Measurements from ENCODE around the gene ADSS1.

Gene ADSS1

DNA sequence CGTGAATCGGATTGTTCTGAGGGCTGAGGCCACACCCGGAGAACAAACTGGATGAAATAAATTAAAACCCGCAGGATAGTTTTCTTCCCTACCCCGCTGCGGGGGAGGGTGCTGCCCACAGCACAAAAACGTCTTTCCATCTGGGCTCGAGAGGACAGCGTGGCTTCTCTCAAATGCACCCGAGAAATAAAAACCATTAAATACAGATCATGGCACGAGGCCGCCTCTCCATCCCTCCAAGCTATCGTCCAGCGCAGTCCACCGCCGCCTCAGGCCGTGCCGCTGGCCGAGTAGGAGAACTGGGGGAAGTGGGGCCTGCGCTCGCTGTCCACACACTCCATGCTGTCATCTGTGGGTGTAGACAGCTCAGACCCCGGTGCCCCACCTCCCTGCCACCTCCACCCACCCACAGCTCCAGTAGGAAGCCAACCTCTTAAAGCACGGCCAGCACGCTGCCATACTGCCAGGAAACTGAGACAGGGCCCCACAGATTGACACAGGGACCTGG is 46.1 kb downstream of the ADSS1 start:
- no peaks in the 10 kb centered on the region for H3K4me1 Mint-ChIP-seq
- no peak overlapping the region for H3K27ac Mint-ChIP-seq
- H3K9me3 Mint-ChIP-seq, result no peaks in the 10 kb centered on the region
- H3K4me3 Mint-ChIP-seq, result no peak overlapping the region
- peaks cover 7% of the 10 kb centered on the region for H3K36me3 Mint-ChIP-seq
- no peaks in the 10 kb centered on the region for H3K27me3 Mint-ChIP-seq

DNA sequence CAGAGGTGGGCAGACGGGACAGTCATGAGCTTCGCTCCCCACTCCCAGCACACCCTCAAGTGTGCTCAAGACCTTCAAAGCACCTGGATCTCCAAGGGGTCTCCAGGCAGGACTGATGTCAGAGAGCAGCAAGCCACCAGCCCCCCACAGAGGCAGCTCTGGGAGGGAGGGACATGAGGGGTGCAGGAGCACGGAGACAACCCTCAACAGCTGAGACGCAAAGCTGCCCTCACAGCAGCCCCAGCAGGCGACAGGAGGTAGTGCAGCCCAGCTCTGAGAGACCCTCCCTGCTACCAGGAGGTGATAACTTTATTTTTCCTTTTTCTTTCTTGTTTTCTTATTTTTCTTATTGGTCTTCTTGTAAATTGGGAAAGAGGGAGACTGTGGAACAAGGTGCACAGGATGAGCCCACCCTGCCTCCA is 46.8 kb downstream of the ADSS1 start:
- Mint-ChIP-seq H3K36me3 (peaks cover 7% of the 10 kb centered on the region), H3K27ac (no peak overlapping the region), H3K4me1 (no peaks in the 10 kb centered on the region), H3K9me3 (no peaks in the 10 kb centered on the region), H3K4me3 (no peak overlapping the region), H3K27me3 (no peaks in the 10 kb centered on the region)

DNA sequence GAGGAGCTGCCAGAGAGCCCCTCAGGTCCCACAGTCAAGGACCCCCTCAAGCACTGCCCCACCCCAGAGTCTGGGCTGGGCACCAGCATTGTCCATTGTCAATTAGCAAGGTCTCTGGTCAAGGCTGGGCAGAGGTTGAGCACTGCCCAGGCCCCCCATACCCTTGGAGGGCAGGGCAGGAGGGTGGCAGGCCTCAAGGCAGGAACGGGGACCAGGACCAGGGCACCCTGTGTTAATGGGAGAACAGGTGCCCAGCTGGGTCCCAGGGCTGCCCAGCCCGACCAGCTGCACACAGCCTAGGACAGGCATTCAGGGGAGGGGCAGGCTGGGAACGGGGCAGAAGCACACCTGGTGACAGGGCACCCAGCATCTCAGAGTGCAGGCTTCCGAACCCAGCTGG is 47.3 kb downstream of the ADSS1 start:
- Mint-ChIP-seq H3K9me3 (no peaks in the 10 kb centered on the region), H3K27me3 (no peaks in the 10 kb centered on the region), H3K36me3 (peaks cover 7% of the 10 kb centered on the region), H3K4me1 (no peaks in the 10 kb centered on the region), H3K27ac (no peak overlapping the region), H3K4me3 (no peak overlapping the region)

DNA sequence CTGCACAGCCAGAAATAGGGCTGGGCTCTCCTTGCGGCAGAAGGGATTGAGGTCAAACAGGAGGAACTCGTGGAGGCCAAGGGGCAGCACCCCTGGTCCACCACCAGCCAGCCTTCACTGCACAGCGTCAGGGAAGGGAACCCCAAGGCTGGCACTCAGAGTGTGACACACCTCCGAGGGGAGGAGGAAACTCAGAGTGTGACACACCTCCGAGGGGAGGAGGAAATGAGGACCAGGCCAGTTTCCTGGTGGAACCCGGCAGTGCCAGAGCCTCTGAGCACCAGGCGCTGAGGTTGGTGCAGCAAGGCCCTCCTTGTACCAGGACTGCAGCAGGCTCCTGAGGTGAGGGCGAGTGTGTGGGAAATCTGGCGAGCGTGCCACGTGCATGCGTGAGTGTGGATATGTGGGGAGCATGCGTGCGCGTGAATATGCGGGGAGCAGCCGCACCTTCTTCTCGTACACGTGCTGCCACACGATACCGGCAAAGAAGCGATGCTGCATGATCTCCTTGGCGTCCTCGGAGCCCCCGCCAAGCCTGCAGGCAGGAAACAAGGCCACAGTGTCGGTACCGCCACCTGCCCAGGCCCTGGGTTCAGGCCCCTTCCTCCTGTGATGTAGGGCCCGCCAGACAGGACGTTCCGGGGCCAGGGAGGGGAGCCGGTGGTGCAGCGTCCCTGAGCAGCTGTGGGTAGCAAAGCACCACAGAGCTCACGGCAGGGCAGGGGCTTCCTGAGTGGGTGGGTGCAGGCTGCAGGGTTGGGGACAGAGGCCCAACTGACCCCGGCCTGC is 48.1 kb downstream of the ADSS1 start:
- no peaks in the 10 kb centered on the region for H3K27me3 Mint-ChIP-seq
- H3K27ac Mint-ChIP-seq, result no peak overlapping the region
- no peaks in the 10 kb centered on the region for H3K9me3 Mint-ChIP-seq
- H3K4me3 Mint-ChIP-seq, result no peak overlapping the region
- no peaks in the 10 kb centered on the region for H3K4me1 Mint-ChIP-seq
- peaks cover 7% of the 10 kb centered on the region for H3K36me3 Mint-ChIP-seq

DNA sequence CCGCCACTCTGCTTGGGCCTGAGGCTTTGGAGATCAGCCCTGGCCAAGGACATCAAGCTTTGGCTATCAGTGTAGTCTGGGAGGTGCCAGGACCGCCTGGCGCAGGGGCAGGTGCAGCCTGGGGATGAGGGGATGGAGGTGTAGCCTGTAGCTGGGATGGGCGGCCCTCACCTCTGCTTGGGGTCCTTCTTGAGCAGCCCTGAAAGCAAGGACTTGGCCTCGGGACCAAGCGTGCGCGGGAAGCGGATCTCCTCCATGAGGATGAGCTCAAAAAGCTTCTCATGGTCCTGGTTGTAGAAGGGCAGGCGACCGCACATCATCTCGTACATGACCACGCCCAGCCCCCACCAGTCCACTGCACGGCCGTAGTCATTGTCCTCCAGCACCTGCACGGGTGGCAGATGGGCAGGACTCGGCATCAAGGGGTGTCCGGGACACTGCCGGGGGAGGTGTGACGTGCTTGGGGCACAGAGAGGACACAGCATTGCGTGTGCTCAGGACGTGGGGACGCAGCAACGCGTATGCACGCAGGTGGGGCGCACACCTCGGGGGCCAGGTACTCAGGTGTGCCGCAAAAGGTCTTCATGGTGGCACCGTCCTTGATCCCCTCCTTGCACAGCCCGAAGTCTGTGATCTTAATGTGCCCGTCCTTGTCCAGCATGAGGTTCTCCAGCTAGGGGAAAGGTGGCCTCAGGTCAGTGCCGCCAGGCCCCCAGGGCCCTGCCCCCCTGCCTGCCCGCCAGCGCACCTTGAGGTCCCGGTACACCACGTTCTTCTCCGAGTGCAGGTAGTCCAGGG is 48.9 kb downstream of the ADSS1 start:
- H3K4me3 Mint-ChIP-seq, result no peak overlapping the region
- no peaks in the 10 kb centered on the region for H3K27me3 Mint-ChIP-seq
- no peaks in the 10 kb centered on the region for H3K4me1 Mint-ChIP-seq
- peaks cover 7% of the 10 kb centered on the region for H3K36me3 Mint-ChIP-seq
- no peak overlapping the region for H3K27ac Mint-ChIP-seq
- H3K9me3 Mint-ChIP-seq, result no peaks in the 10 kb centered on the region

DNA sequence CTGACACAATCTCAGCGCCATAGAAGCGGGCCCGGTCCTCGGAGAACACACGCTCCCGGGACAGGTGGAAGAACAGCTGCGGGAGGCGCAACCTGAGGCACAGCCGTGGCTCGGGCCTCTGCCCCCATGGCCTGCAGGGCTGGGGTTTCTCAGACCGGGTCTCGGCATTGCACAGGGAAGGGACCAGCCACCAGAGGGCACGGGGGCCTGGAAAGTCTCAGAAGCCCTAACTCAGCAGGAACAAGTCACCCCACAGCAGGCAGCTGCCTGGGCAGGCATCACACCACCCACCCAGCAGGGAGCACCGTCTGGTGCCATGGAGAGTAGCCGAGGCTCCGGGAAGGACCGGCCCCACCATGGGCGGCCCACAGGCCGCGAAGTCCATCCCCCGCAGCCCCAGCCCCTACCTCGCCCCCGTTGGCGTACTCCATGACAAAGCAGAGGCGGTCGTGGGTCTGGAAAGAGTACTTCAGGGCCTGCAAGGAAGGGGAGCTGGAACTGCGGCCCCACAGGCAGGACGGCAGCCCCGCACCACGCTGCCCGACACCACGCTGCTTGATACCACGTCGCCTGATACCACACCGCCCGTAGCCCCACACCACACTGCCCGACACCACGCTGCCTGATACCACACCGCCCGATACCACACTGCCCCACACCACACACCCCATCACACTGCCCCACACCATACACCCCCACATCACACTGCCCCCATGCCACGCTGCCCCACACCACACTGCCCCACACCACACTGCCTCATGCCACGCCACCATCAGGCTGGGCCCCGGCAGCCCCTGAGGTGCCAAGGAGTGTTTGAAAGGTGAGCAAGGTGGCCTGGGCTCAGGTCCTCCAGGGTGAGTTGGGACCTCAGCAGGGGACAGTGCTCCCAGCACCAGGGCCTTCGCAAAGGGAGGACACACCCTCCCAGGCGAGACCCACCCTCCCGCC is 49.8 kb downstream of the ADSS1 start:
- H3K4me3 Mint-ChIP-seq, result no peak overlapping the region
- no peaks in the 10 kb centered on the region for H3K27me3 Mint-ChIP-seq
- no peaks in the 10 kb centered on the region for H3K9me3 Mint-ChIP-seq
- no peak overlapping the region for H3K27ac Mint-ChIP-seq
- no peaks in the 10 kb centered on the region for H3K4me1 Mint-ChIP-seq
- H3K36me3 Mint-ChIP-seq, result peaks cover 7% of the 10 kb centered on the region

DNA sequence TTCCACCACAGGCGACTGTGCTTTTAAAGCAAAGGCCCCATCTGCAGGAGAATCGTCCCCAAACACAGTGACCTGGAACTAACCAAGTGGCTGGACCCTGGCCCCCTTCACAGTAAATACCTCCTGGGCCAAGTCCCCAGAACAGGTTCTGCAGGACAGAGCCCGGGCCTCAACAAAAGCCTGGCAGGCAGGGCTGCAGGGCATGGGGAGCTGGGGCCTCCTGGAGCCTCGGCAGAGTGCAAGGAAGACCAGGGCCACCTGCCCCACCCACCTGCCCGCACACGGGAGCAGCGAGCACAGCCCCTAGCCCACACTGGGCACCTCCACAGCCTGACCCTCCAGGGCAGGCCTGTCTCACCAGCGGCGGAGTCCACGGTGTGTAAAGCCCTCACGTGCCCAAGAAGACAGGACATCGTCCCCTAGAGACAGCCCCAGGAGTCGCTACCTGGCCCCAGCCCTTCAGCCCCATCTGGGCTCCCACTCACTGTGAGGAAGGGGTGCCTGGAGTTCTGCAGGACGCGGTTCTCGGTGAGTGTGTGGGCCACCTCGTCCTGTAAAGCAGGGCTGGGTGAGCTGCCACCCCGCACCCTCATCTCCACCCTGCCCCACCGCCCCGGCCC is 50.5 kb downstream of the ADSS1 start:
- no peaks in the 10 kb centered on the region for H3K9me3 Mint-ChIP-seq
- no peak overlapping the region for H3K27ac Mint-ChIP-seq
- peaks cover 7% of the 10 kb centered on the region for H3K36me3 Mint-ChIP-seq
- H3K27me3 Mint-ChIP-seq, result no peaks in the 10 kb centered on the region
- no peak overlapping the region for H3K4me3 Mint-ChIP-seq
- H3K4me1 Mint-ChIP-seq, result no peaks in the 10 kb centered on the region

DNA sequence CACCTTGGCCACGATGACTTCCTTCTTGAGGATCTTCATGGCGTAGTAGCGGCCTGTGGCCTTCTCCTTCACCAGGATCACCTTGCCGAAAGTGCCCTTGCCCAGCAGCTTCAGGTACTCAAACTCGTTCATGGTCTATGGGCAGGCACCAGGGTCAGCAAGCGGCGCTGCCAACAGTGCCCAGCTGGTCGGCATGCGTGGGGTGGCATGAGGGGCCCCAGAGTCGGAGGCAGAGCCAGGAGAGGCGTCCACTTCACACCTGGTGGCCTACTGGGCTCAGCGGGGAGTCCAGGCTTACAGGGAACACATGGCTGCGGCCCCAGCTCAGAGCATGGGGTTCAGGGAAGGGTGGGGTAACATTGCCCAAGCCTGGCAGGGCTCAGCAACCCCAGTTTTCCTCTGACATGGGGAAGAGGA is 51.1 kb downstream of the ADSS1 start:
- peaks cover 7% of the 10 kb centered on the region for H3K36me3 Mint-ChIP-seq
- H3K27me3 Mint-ChIP-seq, result no peaks in the 10 kb centered on the region
- H3K27ac Mint-ChIP-seq, result no peak overlapping the region
- no peaks in the 10 kb centered on the region for H3K4me1 Mint-ChIP-seq
- H3K9me3 Mint-ChIP-seq, result no peaks in the 10 kb centered on the region
- no peak overlapping the region for H3K4me3 Mint-ChIP-seq

DNA sequence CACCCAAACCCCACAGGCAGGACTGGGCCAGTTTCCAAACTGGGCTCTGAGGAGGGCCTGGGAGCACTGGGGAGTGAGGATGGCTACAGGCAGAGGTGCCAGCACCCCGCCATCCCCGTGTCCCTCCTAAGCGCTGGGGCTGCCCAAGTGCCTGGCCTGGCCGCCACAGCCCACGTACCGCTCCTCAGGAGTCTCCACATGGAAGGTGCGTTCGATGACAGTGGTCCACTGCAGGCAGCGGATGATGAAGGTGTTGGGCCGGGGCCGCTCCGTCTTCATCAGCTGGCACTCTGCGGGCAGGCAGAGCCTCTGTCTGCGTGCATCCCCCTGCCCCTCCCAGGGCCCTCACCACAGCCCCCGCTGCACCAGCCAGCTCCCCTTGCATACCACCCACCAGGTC is 52.5 kb downstream of the ADSS1 start:
- Mint-ChIP-seq H3K27me3 (no peaks in the 10 kb centered on the region), H3K36me3 (peaks cover 4% of the 10 kb centered on the region), H3K4me3 (no peak overlapping the region), H3K9me3 (no peaks in the 10 kb centered on the region), H3K27ac (no peak overlapping the region), H3K4me1 (no peaks in the 10 kb centered on the region)

DNA sequence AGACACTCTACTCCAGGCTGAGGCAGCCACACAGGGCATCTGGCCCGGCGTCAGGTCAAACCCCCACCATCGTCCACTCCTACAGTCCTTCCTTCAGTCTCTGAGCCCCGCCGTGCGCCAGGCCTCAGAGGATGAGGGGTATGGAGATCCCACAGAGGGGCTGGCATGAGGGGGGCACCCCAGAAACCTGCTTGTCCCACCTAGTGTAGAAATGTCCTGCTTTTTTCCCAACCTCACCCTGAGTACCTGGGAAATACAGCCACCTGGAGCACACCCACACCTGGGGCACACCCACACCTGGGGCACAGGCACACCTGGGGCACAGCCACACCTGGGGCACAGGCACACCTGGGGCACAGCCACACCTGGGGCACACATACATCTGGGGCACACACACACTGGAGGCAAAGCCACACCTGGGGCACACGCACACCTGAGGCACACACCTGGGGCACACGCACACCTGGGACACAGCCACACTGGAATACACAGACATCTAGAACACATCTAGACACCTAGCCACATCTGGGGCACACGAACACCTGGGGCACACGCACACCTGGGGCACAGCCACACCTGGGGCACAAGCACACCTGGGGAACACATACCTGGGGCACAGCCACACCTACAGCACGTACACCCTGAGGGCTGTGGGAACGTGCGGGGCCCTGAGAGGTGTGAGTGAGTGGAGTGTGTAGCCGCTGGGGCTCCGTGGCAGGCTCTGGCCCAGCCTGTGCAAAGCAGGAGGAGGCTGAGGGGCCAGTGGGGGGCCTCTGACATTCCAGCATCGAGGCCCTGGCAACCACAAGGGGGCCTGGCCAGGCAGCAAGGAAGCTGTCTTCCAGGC is 53.2 kb downstream of the ADSS1 start:
- Mint-ChIP-seq H3K27ac (no peak overlapping the region), H3K4me3 (no peak overlapping the region), H3K4me1 (no peaks in the 10 kb centered on the region), H3K9me3 (no peaks in the 10 kb centered on the region), H3K36me3 (no peaks in the 10 kb centered on the region), H3K27me3 (no peaks in the 10 kb centered on the region)

DNA sequence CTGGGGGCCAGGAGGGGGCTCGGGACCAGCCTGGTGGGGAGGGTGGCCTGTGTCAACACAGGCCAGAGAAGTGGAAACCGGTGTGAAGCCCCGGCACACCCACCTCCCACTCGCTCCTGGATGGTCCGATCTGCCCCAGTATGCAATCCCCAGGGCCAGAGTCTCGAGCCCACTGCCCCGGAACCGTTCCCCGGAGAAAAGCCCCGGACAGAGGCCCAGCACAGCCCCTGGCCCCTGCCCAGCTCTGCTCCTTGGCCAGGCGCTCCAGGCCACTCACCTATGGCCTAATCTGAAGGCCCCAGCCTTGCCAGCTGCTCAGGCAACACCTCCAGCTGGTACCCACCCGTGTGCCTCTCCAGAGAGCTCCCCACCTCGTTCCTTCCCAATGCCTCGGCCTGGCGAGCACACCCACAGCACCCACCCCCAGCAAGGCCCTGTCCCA is 53.8 kb downstream of the ADSS1 start:
- H3K27ac Mint-ChIP-seq, result no peak overlapping the region
- H3K36me3 Mint-ChIP-seq, result no peaks in the 10 kb centered on the region
- no peaks in the 10 kb centered on the region for H3K9me3 Mint-ChIP-seq
- H3K4me3 Mint-ChIP-seq, result no peak overlapping the region
- H3K27me3 Mint-ChIP-seq, result no peaks in the 10 kb centered on the region
- H3K4me1 Mint-ChIP-seq, result no peaks in the 10 kb centered on the region

DNA sequence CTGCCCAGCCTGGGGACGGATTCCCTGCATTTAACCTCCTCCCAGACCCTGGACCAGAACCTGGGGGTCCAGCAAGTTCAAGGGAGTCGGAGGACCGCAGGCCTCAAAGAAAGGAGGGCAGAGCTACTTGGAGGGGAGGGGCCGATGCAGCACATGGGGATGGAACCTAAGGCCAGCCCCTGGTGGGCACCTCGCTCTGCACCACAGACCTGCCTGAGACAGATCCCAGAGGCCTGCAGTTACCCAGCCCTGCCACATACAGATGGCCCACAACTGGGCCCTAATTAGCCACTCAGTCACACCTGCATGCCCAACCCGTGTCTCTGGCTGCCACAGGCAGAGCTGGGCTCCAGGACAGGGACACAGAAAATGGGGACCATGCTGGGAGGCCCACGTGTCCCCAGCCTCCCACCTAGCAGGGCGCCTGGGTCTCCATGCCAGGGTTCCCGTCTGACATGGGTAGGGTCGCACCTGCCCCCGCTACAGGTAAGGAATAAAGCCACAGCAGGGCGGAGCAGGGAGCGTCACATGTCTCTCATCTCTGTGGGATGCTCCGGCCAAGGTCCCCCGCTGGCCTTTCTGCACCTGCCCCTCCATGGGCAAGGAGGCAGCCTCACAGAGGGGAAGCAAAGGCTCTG is 54.8 kb downstream of the ADSS1 start:
- Mint-ChIP-seq H3K4me1 (no peaks in the 10 kb centered on the region), H3K9me3 (no peaks in the 10 kb centered on the region), H3K36me3 (no peaks in the 10 kb centered on the region), H3K27ac (no peak overlapping the region), H3K4me3 (no peak overlapping the region), H3K27me3 (no peaks in the 10 kb centered on the region)

DNA sequence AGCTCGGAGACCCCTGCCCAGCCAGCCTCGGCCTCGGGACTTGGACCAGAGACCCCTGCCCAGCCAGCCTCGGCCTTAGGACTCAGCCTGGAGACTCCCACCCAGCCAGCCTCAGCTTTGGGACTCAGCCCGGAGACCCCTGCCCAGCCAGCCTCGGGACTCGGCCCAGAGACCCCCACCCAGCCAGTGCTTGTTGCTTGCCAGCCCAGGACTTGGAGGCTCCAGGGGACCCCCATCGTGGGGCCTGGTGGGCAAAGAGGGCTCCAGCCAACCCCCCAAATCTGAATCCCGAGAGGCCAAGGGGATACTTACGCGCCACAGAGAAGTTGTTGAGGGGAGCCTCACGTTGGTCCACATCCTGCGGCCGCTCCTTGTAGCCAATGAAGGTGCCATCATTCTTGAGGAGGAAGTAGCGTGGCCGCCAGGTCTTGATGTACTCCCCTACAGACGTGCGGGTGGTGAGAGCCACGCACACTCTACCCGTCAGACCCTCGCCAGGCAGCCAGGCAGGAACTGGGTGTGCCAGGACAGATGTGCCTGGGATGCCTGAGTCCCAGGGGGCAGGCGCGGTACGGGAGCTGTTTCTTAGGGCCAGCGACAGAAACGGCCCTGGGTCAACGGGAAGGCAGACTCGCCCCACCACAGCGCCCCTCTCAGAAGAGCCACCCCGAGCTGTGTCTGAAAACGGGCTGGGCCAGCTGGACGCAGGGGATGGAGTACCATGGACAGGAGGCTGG is 55.9 kb downstream of the ADSS1 start:
- H3K4me3 Mint-ChIP-seq, result no peak overlapping the region
- H3K27me3 Mint-ChIP-seq, result no peaks in the 10 kb centered on the region
- H3K9me3 Mint-ChIP-seq, result no peaks in the 10 kb centered on the region
- H3K4me1 Mint-ChIP-seq, result no peaks in the 10 kb centered on the region
- H3K27ac Mint-ChIP-seq, result no peak overlapping the region
- H3K36me3 Mint-ChIP-seq, result no peaks in the 10 kb centered on the region

Data from activated naive CD4-positive, alpha-beta T cell treated with anti-CD3 and anti-CD28 coated beads, Interleukin-2, amount 50 U/mL, for 24 hours (primary cell).